ENCODE data around the gene CCDC38.

Gene CCDC38

DNA sequence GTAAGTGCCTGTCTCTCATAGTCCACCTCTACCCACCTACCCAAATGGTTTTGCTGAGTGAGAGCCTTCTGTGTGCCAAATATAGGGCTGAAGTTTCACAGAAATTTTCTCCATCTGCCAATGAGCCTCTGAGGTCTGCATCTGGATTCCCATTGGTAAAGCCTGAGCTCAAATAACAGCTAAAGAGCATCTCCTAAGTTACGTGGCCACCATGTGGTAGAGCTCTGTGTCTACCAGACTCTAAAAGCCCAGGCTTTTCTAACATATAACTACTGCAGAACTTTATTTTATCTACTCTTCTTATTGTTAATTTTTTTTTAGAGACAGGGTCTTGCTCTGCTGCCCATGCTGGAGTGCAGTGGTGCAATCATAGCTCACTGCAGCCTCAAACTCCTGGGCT lies 16.7 kb upstream of the CCDC38 start:
- no peak for DNase-seq

DNA sequence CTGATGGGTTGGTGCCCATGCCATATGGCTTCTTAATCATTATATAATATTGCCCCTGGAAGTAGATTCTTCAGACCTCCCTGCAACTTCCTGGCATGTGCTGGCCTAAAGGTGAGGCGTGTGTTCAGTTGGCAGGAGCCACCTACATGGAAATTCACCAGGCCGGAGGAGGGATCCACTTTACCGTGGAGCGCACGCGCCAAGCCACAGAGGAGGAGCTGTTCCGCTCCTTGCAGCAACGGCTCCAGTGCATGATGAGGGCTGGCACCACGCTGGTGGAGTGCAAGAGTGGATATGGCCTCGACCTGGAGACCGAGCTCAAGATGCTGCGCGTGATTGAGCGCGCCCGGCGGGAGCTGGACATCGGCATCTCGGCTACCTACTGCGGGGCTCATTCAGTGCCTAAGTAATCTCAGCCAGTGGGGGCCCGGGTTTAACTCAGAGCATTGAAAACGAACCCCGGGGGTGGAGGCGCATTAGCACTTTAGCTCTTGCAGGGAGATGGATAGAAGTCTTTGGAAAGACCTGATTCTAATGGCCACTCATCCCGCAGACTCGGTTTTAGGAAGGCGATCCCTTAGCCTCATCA lies 14.2 kb upstream of the CCDC38 start:
- no peak for DNase-seq

- no peak for DNase-seq
Measured at GRCh38 chr12:95955549-95956159, 13.2 kb upstream of the CCDC38 start.

DNA sequence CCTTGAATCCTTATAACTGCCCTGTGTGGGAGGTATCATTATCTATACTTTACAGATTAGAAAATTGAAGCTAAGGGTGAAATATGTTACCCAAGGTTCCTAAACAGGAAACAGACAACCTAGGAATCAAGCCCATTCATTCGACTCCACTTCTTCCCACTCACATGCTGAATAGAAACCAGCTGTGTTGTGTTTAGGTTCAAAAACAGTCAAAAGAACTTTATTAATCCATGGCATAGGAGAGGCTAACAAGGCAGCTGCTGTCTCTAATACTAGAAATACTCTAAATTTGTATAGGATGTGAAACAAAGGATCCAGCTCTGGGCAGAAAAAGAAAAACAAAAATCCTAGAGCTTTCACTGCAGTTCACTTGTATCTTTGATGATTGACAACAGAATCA lies 10.6 kb upstream of the CCDC38 start:
- no peak for DNase-seq

- no peak for DNase-seq
Measured at GRCh38 chr12:95951515-95951914, 9.1 kb upstream of the CCDC38 start.

GRCh38 chr12:95949477-95950206 lies 7.2 kb upstream of the CCDC38 start:
- no peak for DNase-seq

DNA sequence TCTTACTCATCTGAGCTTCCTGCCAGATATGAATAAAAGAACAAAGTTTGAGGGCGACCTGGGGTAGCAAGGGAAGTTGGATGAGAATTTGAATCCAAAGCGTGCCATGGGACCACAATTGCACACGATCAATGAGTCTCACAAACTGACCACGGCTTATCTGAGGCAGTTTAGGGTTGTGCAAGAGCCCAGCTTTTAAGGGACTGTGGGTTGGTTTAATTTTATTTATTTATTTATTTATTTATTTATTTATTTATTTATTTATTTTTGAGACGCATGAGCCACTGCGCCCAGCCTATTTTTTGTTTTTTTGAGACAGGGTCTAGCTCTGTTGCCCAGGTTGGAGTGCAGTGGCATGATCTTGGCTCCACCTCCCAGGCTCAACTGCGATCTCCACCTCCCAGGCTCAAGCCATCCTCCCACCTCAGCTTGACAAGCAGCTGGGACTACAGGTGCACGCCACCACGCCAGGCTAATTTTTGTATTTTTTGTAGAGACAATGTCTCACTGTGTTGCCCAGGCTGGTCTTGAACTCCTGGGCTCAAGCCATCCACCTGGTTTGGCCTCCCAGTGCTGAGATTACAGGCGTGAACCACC lies 1.8 kb upstream of the CCDC38 start:
- no peak for DNase-seq

- peak; percentile 62 for DNase-seq
Measured at GRCh38 chr12:95943330-95943842, 972 bp upstream of the CCDC38 start, which contains the start of gene AMDHD1. AMDHD1 (plus strand) TSS chr12:95943331; CDS start chr12:95943399, 68 bp downstream.

DNA sequence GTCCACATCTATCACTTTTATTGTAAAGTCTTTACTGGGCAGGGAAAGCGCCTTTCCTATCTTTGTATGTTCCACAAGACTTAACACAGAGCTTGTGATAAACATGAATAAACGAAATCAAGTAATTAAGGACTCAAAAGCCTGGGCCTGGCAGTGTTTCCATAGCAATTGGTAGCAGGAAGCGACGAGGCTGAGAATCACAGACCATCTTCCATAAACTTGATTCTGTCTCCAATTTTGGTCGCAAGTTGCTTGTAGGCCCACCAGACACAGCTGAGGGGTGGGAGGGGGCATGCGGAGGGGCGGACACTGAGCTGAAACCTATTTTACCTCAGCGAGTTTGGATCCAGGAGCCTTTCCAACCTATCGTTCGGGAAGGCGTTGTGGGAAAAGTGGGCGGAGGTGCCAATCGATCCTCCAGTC lies 302 bp downstream of the CCDC38 start:
- no peak for DNase-seq

DNA sequence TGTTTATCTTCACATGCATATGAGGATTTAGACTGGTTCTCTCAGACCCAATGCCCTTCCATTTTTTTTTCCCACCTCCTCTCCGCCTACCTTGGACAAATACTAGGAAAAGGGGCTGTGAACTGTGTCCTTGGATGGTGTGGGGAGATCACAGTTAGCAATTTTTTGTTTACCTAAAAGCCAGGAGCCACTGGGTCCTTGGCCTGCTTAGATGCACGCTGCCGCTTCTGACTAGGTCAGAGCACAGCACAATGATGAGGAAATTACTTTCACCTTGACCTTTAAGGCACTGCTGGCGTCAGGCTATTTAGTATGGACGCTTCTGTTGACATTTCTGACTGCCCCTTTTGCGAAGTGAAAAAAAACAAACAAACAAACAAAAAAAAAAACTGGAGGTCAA lies 1.9 kb downstream of the CCDC38 start:
- no peak for DNase-seq

GRCh38 chr12:95922231-95922630 lies 20.2 kb downstream of the CCDC38 start:
- DNase-seq = no peak

GRCh38 chr12:95919110-95919509 lies 23.3 kb downstream of the CCDC38 start:
- no peak for DNase-seq

DNA sequence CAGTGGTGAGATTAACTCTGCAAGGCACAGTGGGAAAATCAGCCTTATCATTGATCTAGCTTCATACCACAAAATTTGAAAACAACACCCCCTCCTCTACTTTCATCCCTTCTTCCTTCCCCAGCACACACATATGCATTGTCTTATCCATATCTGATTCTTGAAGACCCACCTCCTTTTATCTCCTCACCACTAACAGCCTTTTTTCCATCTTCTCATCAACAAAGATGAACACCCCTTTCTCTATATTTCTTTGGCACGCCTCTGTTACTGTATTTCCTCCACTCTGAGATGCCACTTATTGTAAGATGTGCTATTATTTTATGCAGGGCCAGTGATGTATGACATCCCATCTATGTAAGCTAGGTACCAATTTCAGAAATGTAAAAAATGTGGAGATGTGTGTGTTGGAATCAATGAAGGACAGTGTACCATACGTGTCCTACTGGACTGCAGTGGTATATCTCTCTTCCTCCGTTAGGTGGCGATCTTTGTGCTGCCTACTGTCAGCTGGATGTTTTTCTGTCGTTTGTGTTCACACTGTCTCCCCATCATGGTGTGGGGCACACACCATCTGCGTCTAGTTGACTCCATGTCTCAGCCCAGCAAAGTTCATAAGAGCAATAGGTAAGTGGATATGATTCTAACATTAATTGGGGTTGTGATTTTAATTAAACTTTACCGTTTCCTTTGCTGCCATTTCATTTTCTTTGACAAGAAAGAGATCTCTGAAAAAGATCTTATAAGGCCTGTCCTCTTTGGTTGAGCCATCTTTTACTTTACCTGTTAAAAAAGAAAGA lies 24.0 kb downstream of the CCDC38 start:
- peak; percentile 36 for DNase-seq

DNA sequence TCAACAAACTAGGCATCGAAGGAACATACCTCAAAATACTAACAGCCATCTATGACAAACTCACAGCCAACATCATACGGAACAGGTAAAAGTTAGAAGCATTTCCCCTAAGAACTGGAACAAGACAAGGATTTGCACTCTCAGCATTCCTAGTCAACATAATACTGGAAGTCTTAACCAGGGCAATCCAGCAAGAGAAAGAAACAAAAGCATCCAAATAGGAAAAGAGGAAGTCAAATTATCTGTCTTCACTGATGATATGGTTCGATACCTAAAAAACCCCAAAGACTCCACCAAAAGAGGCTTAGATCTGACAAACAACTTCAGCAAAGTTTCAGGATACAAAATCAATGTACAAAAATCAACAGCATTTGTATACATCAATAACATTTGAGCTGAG lies 32.5 kb downstream of the CCDC38 start:
- DNase-seq = no peak

GRCh38 chr12:95908573-95908972 lies 33.8 kb downstream of the CCDC38 start:
- DNase-seq = no peak

DNA sequence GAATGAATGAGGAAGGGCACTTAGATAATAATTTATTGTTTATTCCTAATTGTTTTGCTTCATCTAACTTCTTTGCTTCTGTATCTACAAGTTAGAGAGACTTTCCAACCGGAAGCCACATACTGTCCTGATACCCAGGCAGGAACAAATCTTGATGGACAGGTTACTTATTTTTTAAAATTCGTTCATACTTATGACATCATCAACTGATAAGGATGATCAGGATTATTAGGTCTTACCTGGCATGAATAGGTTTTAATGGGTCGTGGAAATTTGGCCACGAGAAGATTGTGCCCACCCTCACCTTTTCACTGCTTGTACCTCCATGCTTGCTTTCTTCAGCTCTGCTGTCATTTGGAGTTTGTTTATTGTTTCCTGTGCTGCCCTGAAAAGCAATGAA lies 44.3 kb downstream of the CCDC38 start:
- DNase-seq = no peak

DNA sequence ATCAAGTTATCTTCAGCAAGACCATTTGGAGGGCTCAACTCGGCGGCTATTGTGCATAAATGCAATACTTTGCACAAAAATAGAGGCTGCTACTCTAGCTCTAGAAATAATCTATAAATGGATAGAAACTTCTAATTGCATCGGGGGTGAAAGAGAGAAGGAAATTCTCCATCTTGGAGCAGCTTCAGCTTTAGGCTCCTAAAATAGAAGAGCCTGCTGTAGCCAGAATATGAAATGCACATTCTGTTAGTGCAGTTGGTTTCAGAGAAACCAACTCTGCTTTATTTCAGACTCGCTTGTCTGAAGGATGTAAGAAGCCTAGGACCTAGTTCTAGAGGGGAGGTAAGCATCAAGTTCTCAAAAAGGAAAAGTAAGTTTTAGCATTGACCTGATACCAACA lies 45.6 kb downstream of the CCDC38 start:
- no peak for DNase-seq

- DNase-seq = no peak
Measured at GRCh38 chr12:95890958-95891357, 51.5 kb downstream of the CCDC38 start.

- no peak for DNase-seq
Measured at GRCh38 chr12:95887311-95887710, 55.1 kb downstream of the CCDC38 start.

- no peak for DNase-seq
Measured at GRCh38 chr12:95884998-95885397, 57.4 kb downstream of the CCDC38 start.

GRCh38 chr12:95882873-95883272 lies 59.5 kb downstream of the CCDC38 start:
- DNase-seq = no peak

DNA sequence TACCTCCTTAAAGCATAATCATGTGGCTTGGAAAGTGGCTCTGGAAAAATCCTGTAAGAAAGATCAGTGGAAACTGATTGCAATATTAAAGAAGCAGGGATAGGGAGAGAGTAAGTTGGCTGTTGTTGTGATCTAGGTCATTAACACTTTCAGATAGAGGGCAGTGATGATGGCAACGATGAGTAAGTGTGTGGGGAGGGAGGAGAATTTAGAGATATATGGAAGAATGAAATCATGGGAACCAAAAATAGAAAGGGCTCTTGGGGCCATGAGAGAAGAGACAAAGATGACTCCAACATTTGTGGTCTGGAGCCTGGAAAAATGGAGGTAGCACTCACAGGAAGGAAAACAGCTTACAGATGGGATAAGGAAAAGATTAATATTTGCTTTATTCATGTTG lies 60.3 kb downstream of the CCDC38 start:
- no peak for DNase-seq
